K562 (cell line): ENCODE measurements around the gene IQCK. TPM values are rescaled to one million over a fixed set of nuclear protein-coding genes. Genes with fewer than 3 reads are reported as not detected.

Experiments used
- polyA plus RNA-seq, 8 experiments: library from polyadenylated mRNA; depleted of rRNA in 4 of 8; stranded (reverse) in 5 of 8; unstranded in 3 of 8; fragments of >200 nt; fragmentation: Nextera tagmentation in 2 of 8; fragmentation: Illumina TruSeq in 1 of 8; extraction: Ambion mirVana in 2 of 8; extraction: Trizol in 1 of 8; gene quantifications; 2 replicates each; pipeline versions ENCODE4 v1.2.1 to v1.2.3, GENCODE V29; 2011 to 2014; ENCODE audit warnings: inconsistent platforms in 1 of 8, missing spikeins in 1 of 8
- total RNA-seq, 7 experiments: library from RNA; depleted of rRNA in 6 of 7; stranded (reverse); fragments of >200 nt in 6 of 7; fragmentation: Illumina TruSeq in 2 of 7; extraction: Trizol in 2 of 7; gene quantifications; 2 replicates each; pipeline versions ENCODE4 v1.2.1 to v1.2.3, GENCODE V29; 2011 to 2021; ENCODE audit warnings: low replicate concordance in 1 of 7
- TF ChIP-seq, protein P1 (sequence below): sonication (generic); formaldehyde crosslinking; IDR thresholded peaks from 2 replicates; pipeline ENCODE4 v1.8.0; 2022; ENCODE audit warnings: mild to moderate bottlenecking, missing genetic modification reagents, borderline replicate concordance
- TF ChIP-seq, protein P2 (sequence below): IDR thresholded peaks from 2 replicates; pipeline ENCODE4 v1.6.1; 2012; ENCODE audit warnings: low read depth, low read length, improper control_type of control experiment, borderline replicate concordance
- TF ChIP-seq, protein P3 (sequence below), 2 experiments: fragments of 450-650 bp in 1 of 2; IDR thresholded peaks; 2 replicates each; pipeline ENCODE4 v1.6.1; 2011 to 2017; ENCODE audit warnings: low read depth in 2 of 2, antibody characterized with exemption in 1 of 2, borderline replicate concordance in 1 of 2, low read length in 1 of 2, mild to moderate bottlenecking in 1 of 2, mixed read lengths in 1 of 2; ENCODE audit not compliant: control insufficient read depth in 1 of 2

Gene IQCK
- total and polyA plus RNA-seq, 9 of the 15 experiments (the other 6 are each of a cell fraction or from before 2014, with no cell fraction given) = 5.2 to 12.2 (median 7.3) TPM

GRCh38 chr16:19868421-19868820 is 150.3 kb downstream of the IQCK start (continued):
- TF ChIP-seq, protein P1, sequence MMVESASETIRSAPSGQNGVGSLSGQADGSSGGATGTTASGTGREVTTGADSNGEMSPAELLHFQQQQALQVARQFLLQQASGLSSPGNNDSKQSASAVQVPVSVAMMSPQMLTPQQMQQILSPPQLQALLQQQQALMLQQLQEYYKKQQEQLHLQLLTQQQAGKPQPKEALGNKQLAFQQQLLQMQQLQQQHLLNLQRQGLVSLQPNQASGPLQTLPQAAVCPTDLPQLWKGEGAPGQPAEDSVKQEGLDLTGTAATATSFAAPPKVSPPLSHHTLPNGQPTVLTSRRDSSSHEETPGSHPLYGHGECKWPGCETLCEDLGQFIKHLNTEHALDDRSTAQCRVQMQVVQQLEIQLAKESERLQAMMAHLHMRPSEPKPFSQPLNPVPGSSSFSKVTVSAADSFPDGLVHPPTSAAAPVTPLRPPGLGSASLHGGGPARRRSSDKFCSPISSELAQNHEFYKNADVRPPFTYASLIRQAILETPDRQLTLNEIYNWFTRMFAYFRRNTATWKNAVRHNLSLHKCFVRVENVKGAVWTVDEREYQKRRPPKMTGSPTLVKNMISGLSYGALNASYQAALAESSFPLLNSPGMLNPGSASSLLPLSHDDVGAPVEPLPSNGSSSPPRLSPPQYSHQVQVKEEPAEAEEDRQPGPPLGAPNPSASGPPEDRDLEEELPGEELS = no peak
- TF ChIP-seq, protein P2, sequence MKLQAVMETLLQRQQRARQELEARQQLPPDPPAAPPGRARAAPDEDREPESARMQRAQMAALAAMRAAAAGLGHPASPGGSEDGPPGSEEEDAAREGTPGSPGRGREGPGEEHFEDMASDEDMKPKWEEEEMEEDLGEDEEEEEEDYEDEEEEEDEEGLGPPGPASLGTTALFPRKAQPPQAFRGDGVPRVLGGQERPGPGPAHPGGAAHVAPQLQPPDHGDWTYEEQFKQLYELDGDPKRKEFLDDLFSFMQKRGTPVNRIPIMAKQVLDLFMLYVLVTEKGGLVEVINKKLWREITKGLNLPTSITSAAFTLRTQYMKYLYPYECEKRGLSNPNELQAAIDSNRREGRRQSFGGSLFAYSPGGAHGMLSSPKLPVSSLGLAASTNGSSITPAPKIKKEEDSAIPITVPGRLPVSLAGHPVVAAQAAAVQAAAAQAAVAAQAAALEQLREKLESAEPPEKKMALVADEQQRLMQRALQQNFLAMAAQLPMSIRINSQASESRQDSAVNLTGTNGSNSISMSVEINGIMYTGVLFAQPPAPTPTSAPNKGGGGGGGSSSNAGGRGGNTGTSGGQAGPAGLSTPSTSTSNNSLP = no peak
- TF ChIP-seq, protein P3, sequence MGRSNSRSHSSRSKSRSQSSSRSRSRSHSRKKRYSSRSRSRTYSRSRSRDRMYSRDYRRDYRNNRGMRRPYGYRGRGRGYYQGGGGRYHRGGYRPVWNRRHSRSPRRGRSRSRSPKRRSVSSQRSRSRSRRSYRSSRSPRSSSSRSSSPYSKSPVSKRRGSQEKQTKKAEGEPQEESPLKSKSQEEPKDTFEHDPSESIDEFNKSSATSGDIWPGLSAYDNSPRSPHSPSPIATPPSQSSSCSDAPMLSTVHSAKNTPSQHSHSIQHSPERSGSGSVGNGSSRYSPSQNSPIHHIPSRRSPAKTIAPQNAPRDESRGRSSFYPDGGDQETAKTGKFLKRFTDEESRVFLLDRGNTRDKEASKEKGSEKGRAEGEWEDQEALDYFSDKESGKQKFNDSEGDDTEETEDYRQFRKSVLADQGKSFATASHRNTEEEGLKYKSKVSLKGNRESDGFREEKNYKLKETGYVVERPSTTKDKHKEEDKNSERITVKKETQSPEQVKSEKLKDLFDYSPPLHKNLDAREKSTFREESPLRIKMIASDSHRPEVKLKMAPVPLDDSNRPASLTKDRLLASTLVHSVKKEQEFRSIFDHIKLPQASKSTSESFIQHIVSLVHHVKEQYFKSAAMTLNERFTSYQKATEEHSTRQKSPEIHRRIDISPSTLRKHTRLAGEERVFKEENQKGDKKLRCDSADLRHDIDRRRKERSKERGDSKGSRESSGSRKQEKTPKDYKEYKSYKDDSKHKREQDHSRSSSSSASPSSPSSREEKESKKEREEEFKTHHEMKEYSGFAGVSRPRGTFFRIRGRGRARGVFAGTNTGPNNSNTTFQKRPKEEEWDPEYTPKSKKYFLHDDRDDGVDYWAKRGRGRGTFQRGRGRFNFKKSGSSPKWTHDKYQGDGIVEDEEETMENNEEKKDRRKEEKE (IDR thresholded peaks at IDR 0.05; ENCODE audit: borderline replicate concordance in 1 of 2, control insufficient read depth in 1 of 2, low read depth in 2 of 2, low read length in 1 of 2) = no peak
